EH (cell line): ENCODE results near the gene RIPOR3.
"Not testable (repeated sequence)": the region's sequence is repeated elsewhere in the genome, so short reads cannot be mapped to it uniquely, and the experiment has no call there.

Experiments used
- DNase-seq: peaks from one replicate; pipeline ENCODE4 v3.0.0-alpha.2; 2015; ENCODE audit warnings: low read depth

The RIPOR3 gene

GRCh38 chr20:50655311-50655880, 35.9 kb downstream of the RIPOR3 start:
- peak; percentile 63 for DNase-seq

GRCh38 chr20:50654904-50655303, 36.4 kb downstream of the RIPOR3 start:
- no peak for DNase-seq

GRCh38 chr20:50652702-50653294, 38.5 kb downstream of the RIPOR3 start:
- DNase-seq = no peak

GRCh38 chr20:50651676-50652075, 39.7 kb downstream of the RIPOR3 start:
- no peak for DNase-seq

GRCh38 chr20:50649590-50649989, 41.8 kb downstream of the RIPOR3 start:
- DNase-seq = peak; percentile 13

- DNase-seq = no peak
Observed at GRCh38 chr20:50648651-50649050, 42.7 kb downstream of the RIPOR3 start.

GRCh38 chr20:50646483-50646996, 44.8 kb downstream of the RIPOR3 start:
- peak; percentile 60 for DNase-seq

- peak; percentile 97 for DNase-seq
Observed at GRCh38 chr20:50645253-50646068, 45.9 kb downstream of the RIPOR3 start.

GRCh38 chr20:50642288-50642803, 49.0 kb downstream of the RIPOR3 start:
- peak; percentile 27 for DNase-seq

GRCh38 chr20:50641625-50642287, 49.6 kb downstream of the RIPOR3 start:
- not testable (repeated sequence) for DNase-seq

- DNase-seq = not testable (repeated sequence)
Observed at GRCh38 chr20:50639971-50640711, 51.2 kb downstream of the RIPOR3 start.

GRCh38 chr20:50638015-50638847, 53.1 kb downstream of the RIPOR3 start:
- peak; percentile 81 for DNase-seq

- DNase-seq = peak; percentile 68
Observed at GRCh38 chr20:50636601-50637540, 54.5 kb downstream of the RIPOR3 start.

GRCh38 chr20:50635676-50636600, 55.4 kb downstream of the RIPOR3 start:
- DNase-seq = peak; percentile 38

GRCh38 chr20:50635014-50635557, 56.3 kb downstream of the RIPOR3 start:
- DNase-seq = no peak

GRCh38 chr20:50634191-50634590, 57.2 kb downstream of the RIPOR3 start:
- DNase-seq = no peak

GRCh38 chr20:50633361-50633760, 58.0 kb downstream of the RIPOR3 start:
- no peak for DNase-seq

- no peak for DNase-seq
Observed at GRCh38 chr20:50632701-50633100, 58.6 kb downstream of the RIPOR3 start.
